SK-N-SH (cell line): ENCODE measurements around the gene CENPO.

Experiments used
- CTCF ChIP-seq: fragments of 200-600 bp; sonication (generic); IDR thresholded peaks from 2 replicates; pipeline ENCODE4 v1.6.1; 2017; ENCODE audit warnings: antibody characterized with exemption, mild to moderate bottlenecking, moderate library complexity
- EZH2phosphoT487 ChIP-seq: fragments of 200-600 bp; sonication (generic); IDR thresholded peaks from 2 replicates; pipeline ENCODE4 v1.6.1; 2017; ENCODE audit warnings: low read depth, mixed run types, mild to moderate bottlenecking, antibody characterized with exemption, moderate library complexity, borderline replicate concordance
- GABPA ChIP-seq: IDR thresholded peaks from 2 replicates; pipeline ENCODE4 v1.4.0; 2012; ENCODE audit warnings: low read depth, mild to moderate bottlenecking
- IRF3 ChIP-seq: fragments of 150-350 bp; IDR thresholded peaks from 2 replicates; pipeline ENCODE4 v1.6.1; 2016; ENCODE audit warnings: mild to moderate bottlenecking, low read depth, low read length
- JUND ChIP-seq: IDR thresholded peaks from 2 replicates; pipeline ENCODE4 v1.4.0; 2012
- MAX ChIP-seq: IDR thresholded peaks from 2 replicates; pipeline ENCODE4 v1.4.0; 2012; ENCODE audit warnings: low read depth
- RAD21 ChIP-seq: IDR thresholded peaks from 2 replicates; pipeline ENCODE4 v1.6.1; 2012; ENCODE audit warnings: mild to moderate bottlenecking, low read length
- REST ChIP-seq: IDR thresholded peaks from 2 replicates; pipeline ENCODE4 v1.6.1; 2012; ENCODE audit warnings: mild to moderate bottlenecking, low read depth, low read length, moderate library complexity
- ZBTB33 ChIP-seq: IDR thresholded peaks from 2 replicates; pipeline ENCODE4 v1.4.0; 2012; ENCODE audit warnings: low read depth, borderline replicate concordance

- no peak for TF ChIP-seq REST
- TF ChIP-seq RAD21: no peak
- TF ChIP-seq MAX: no peak
- no peak for TF ChIP-seq ZBTB33
- no peak for TF ChIP-seq JUND
- TF ChIP-seq EZH2phosphoT487: no peak
- TF ChIP-seq CTCF: no peak
- no peak for TF ChIP-seq IRF3
- no peak for TF ChIP-seq GABPA
These were observed 73.7 kb downstream of the CENPO start for GRCh38 chr2:24866946-24867345.
